ENCODE data around the gene LYPD8. TPM values are rescaled to one million over a fixed set of nuclear protein-coding genes. Genes with fewer than 3 reads are reported as not detected.
A peak's percentile ranks its signal among the peaks of the same experiment; 100 is the strongest.

Gene LYPD8
- total and polyA plus RNA-seq, 8 donors = 1.1 to 48.4 TPM; not detected in 6

- no peak overlapping the region for H3K27ac ChIP-seq
- no peaks in the 10 kb centered on the region for H3K9me3 ChIP-seq
- no peak overlapping the region for H3K4me3 ChIP-seq
- H3K27me3 ChIP-seq = no peaks in the 10 kb centered on the region
- no peaks in the 10 kb centered on the region for H3K4me1 ChIP-seq
- TF ChIP-seq POLR2A (IDR thresholded peaks at IDR 0.05) (no peak), CTCF (IDR thresholded peaks at IDR 0.05) (no peak), POLR2AphosphoS5 (IDR thresholded peaks at IDR 0.05) (no peak), EP300 (IDR thresholded peaks at IDR 0.05) (no peak)
- intact Hi-C loops (cut with DNase I; ENCODE audit: low total_unique reads) = no loop called here
- no peak for DNase-seq
- H3K36me3 ChIP-seq = no peaks in the 10 kb centered on the region
- WGBS, 5 donors = 69 to 80% (median 78%) methylated on average over 2 of the region's 2 CpGs
These were observed 5.1 kb downstream of the LYPD8 start for GRCh38 chr1:248750496-248750895.

- Histone ChIP-seq H3K36me3 (no peaks in the 10 kb centered on the region), H3K27ac (no peak overlapping the region), H3K27me3 (no peaks in the 10 kb centered on the region), H3K4me3 (no peak overlapping the region), H3K9me3 (no peaks in the 10 kb centered on the region), H3K4me1 (no peaks in the 10 kb centered on the region)
- intact Hi-C loops (cut with DNase I; ENCODE audit: low total_unique reads) = no loop called here
- 83 to 92% (median 85%) methylated on average over 3 to 10 of the region's 10 CpGs for WGBS, 5 donors
- TF ChIP-seq EP300 (IDR thresholded peaks at IDR 0.05) = no peak
- TF ChIP-seq POLR2AphosphoS5 (IDR thresholded peaks at IDR 0.05) = no peak
- no peak for TF ChIP-seq CTCF (IDR thresholded peaks at IDR 0.05)
- no peak for TF ChIP-seq POLR2A (IDR thresholded peaks at IDR 0.05)
- DNase-seq = no peak
These were observed 7.3 kb downstream of the LYPD8 start for GRCh38 chr1:248748211-248748610.

GRCh38 chr1:248740876-248741275 is 14.7 kb downstream of the LYPD8 start:
- Histone ChIP-seq H3K36me3 (no peaks in the 10 kb centered on the region), H3K9me3 (no peaks in the 10 kb centered on the region), H3K27me3 (no peaks in the 10 kb centered on the region), H3K4me3 (peak overlapping the region in 1 of 4 donors; percentile 1), H3K4me1 (no peaks in the 10 kb centered on the region), H3K27ac (no peak overlapping the region)
- intact Hi-C loops (cut with DNase I; ENCODE audit: low total_unique reads) = no loop called here
- 91 to 97% (median 95%) methylated on average over 7 of the region's 7 CpGs for whole genome bisulfite sequencing, 5 donors
- TF ChIP-seq POLR2AphosphoS5 (IDR thresholded peaks at IDR 0.05) = no peak
- DNase-seq = no peak

GRCh38 chr1:248739572-248740205 is 15.9 kb downstream of the LYPD8 start:
- no peaks in the 10 kb centered on the region for H3K27me3 ChIP-seq
- H3K9me3 ChIP-seq = peaks cover 0 to 9% (median 6%) of the 10 kb centered on the region in 4 donors
- H3K27ac ChIP-seq = no peak overlapping the region
- intact Hi-C loops (cut with DNase I; ENCODE audit: low total_unique reads) = no loop called here
- H3K4me3 ChIP-seq = peak overlapping the region in 1 of 4 donors; percentile 1
- no peak for TF ChIP-seq POLR2AphosphoS5 (IDR thresholded peaks at IDR 0.05)
- no peak for TF ChIP-seq POLR2A (IDR thresholded peaks at IDR 0.05)
- no peak for TF ChIP-seq EP300 (IDR thresholded peaks at IDR 0.05)
- TF ChIP-seq CTCF (IDR thresholded peaks at IDR 0.05) = no peak
- H3K4me1 ChIP-seq = no peaks in the 10 kb centered on the region
- WGBS, 5 donors = 70 to 85% (median 76%) methylated on average over 16 of the region's 16 CpGs
- H3K36me3 ChIP-seq = no peaks in the 10 kb centered on the region
- no peak for DNase-seq

GRCh38 chr1:248737457-248737856 is 18.1 kb downstream of the LYPD8 start:
- H3K4me1 ChIP-seq = no peaks in the 10 kb centered on the region
- H3K27me3 ChIP-seq = no peaks in the 10 kb centered on the region
- no peak for DNase-seq
- no peak overlapping the region for H3K4me3 ChIP-seq
- H3K9me3 ChIP-seq = peaks cover 0 to 9% (median 6%) of the 10 kb centered on the region in 4 donors
- H3K27ac ChIP-seq = no peak overlapping the region
- 72 to 85% (median 82%) methylated on average over 6 of the region's 6 CpGs for WGBS, 5 donors
- TF ChIP-seq POLR2A (IDR thresholded peaks at IDR 0.05) (no peak), CTCF (IDR thresholded peaks at IDR 0.05) (no peak), POLR2AphosphoS5 (IDR thresholded peaks at IDR 0.05) (no peak), EP300 (IDR thresholded peaks at IDR 0.05) (no peak)
- H3K36me3 ChIP-seq = no peaks in the 10 kb centered on the region
- intact Hi-C loops (cut with DNase I; ENCODE audit: low total_unique reads) = no loop called here

Measured in stomach (tissue), 9 donors.